Activated CD4-positive, alpha-beta T cell treated with anti-CD3 and anti-CD28 coated beads, Interleukin-10, Interleukin-2, amounts not matched to agents 100 ng/mL and 50 ng/mL, durations not matched to agents 16 hours and 8 hours (primary cell): ENCODE data around the gene NUCKS1.

ENCODE experiments used
- DNase-seq: peaks from one replicate; pipeline ENCODE4 v3.0.0-alpha.2; 2020

The NUCKS1 gene, protein sequence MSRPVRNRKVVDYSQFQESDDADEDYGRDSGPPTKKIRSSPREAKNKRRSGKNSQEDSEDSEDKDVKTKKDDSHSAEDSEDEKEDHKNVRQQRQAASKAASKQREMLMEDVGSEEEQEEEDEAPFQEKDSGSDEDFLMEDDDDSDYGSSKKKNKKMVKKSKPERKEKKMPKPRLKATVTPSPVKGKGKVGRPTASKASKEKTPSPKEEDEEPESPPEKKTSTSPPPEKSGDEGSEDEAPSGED

DNA sequence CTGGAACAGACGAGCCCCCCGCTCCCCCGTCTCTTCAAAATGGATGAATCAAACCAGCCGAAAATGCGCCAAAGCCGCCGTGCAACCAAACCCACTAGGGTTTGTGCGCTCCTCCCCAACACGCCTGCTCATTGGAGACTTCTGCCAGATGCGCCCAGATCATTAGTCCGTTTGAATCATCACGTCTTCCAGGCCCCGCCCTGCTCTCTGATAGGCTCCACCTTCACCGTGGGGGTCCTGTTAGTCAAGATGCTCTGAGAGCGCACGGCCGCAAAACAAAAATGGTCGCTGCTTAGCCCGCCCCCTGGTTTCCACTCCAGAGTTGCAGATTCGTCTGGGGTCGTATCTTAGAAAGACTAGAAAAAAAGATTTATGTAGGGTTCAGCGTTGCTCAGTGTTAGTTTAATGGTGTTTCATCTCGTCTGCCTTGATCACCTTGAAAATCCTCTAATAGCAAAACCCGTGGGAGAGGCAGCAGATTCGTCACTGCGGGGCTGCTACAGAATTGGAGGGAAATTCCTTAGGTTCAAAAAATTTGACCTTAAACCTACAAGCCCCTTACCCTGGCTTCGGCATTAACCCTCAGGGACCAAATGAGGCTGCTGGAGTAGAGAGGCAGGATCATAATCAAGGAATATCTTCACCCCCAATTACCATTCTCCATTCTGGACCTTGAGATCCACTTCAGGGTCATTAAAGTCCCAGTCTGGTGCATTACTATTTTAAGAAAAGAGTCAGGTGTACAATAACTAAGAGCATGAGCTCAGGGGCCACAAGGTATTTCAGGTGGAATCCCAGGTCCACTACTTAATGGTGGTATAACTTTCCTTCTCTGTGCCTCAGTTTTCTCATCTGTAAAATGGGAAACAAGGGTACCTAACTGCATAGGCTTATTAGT lies at the start of gene NUCKS1:
TSS of gene NUCKS1 (minus strand) at position 45 of the 898 bp plus-strand sequence. CDS start 209 bp downstream, outside the sequence.
- peak; percentile 99 for DNase-seq

GRCh38 chr1:205798577-205798976 lies 48.6 kb upstream of the NUCKS1 start:
- DNase-seq, result no peak

- no peak for DNase-seq
Observed at GRCh38 chr1:205797168-205797567, 47.2 kb upstream of the NUCKS1 start.

DNA sequence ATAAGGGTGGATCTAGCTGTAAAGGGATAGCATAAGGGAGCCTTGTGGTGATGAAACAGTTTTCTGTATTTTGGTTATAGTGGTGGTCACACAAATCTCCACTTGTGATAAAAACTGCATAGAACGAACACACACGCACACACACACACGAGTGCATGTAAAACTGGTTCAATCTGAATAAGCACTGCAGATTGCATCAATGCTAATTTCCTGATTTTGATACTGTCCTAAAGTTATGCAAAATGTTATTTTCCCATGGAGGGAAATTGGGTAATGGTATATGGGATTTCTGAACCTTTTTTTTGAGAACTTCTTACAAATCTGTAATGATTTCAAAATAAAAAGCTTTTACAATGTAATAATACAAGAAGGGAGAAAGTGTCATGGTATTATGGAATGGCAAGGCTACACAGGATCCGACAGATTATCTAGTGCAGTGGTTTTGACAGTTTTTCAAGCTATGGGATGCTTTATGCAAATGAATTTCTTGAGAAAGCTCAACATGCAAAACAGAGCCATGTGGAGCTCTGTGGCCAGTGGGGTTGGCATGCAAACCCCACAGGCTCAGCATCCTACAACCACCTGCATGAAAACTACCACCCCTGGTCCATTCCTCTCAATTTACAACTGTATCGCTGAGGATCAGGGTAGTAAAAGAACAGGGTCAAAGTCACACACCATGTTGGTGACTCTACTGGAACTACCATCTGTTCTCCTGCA lies 44.2 kb upstream of the NUCKS1 start:
- no peak for DNase-seq

DNA sequence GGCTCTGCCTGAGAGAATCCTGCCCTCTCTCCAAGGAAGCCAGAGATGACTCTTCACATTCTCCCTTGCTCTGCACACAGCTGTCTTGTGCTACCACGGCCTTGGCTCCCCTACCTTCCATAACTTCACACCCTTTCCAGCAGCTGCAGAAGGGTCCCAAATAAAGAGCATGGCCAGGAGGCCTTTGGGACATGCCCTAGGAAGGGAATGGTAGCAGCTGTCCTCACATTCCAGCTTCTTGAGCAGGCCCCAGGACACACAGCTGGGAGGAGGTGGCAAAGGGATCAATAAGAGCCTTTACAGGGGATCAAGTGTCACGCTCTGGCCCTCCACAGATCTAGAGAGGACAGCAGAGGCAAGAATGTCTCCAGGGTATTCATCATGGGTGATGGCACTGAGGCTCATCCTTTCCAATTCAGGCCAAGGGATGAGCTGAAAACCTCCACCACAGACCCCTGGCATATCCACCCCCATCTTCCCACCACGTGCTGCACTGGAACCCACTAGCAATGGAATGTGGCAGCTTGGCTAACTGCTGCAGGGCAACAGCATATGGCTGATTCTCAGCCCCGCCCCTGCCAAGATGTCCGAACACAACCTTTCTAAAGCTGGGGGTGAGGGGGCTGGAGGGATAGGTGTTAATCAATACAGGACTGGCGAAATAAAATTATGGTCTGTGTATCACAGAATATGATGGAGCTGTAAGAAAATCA lies 43.1 kb upstream of the NUCKS1 start:
- no peak for DNase-seq

- DNase-seq, result no peak
Observed at GRCh38 chr1:205792481-205792881, 42.5 kb upstream of the NUCKS1 start.

DNA sequence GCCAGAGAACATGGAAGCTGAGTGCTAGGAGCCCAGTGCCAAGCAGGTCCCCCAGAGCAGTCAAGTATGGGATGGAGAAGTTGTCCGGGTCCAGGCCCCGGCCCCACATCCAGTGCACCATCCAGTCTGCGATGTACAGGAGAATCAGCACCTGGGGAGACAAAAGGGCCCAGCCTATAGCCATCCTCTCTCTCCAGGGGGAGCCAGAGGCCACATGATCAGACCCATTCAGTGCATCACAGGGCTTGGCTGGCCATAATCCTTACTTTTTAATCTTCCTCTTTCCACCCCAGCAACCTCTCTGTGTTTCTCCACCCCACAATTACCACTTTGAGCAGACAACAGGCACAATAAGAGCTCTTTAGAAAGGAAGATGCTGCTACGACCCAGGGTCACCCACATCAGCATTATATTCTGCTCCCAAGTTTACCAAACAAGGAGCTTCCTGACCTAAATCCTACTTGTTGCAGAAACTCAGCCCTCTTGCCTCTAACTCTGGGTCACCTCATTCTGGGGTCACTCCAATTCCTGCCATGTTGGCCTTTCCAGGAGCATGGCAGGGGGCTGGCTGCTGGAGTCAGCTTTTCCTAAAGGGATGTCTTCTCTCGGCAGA lies 41.7 kb upstream of the NUCKS1 start:
- DNase-seq, result peak; percentile 66

- no peak for DNase-seq
Observed at GRCh38 chr1:205787287-205787916, 37.4 kb upstream of the NUCKS1 start.

- DNase-seq, result no peak
Observed at GRCh38 chr1:205786601-205787000, 36.6 kb upstream of the NUCKS1 start.

DNA sequence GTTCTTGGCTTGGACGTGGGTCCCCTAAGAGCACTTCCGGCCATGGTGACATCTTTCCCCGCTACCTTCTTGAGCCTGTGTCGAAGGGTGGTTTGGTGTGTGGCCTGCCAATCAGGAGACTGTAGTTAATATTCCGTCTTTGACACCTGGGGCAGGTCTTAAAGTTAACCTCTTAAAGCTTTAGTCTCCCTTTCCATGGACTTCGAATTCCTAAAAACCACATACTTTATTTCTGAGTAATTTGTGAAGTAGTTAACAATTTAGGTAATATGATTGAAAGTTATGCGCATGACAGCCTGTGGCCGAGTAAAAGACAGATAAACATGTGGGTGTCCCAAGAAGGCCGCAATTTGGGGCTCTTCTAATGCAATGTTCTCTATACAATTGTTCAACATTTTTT lies 35.5 kb upstream of the NUCKS1 start:
- no peak for DNase-seq

DNA sequence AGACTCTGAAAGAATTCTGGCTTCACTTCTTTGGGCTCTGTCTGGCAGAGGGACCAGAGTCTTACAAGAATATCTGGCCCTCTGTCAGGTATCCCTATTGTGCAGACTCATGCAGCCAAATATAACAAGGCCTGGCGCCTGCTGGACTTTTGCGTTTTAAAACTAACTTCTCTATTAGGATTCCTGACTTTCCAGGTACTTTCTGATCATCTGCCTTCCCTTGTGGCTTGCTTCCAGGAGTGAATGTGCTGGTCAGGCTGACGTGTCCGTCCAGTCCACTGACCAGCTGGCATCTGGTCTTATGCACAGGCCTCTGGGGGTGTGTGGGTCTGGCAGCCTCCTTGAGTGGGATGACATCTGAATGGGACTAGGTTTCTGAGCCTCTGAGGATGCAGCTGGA lies 33.9 kb upstream of the NUCKS1 start:
- DNase-seq, result no peak

DNA sequence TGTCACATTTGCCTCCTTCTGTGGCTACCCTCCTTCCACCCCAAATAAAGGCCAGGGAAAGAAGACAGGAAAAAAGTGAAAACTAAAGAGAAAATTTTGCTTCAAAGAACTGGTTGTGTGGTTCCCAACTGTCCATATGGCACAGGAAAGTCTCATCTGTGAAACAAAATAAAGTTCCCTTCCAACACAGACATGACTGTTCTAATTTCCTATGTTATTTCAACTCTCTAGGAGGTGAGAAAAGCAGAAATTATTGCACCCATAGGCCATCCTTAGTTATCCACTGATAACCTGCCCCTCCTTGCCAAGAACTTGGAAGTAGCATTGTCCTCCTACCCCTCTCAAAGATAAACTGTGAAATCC lies 33.4 kb upstream of the NUCKS1 start:
- DNase-seq, result no peak

DNA sequence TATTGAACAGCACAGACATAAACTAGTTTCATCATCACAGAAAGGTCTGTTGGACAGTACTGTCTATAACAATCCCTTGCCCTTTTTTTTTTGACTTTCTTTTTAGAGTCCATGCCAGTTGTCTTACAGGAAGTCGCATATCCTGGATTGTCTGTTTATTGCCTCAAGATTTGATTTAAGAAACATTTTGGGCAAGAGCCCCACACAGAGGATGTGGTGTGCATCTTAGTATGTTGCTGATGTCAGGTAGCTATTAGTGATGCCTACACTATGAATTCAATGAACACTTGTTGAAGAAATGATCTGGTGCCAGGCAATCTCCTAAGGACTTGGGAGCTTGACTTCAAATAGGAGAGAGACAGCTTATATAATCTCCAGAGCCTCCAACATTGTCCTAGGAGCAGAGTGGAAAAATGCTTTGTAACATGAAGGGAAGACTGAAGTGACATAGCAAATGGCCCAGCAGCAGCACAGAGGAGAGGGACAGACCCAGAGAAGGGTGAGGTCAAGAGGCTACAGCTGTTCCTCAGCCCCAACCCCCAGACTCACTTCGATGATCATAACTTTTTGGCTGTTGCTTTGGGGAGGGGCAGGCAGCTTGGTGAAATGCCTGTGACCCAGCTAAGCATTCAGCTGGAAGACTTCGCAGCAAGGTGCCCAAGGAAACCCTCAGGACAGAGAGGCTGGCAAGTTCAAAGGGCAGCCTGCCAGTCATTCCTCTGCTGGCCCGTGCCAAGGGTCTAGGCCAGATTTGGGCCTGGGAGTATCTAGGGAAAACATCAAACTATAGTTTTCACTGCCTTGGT lies 32.8 kb upstream of the NUCKS1 start:
- DNase-seq, result peak; percentile 23

GRCh38 chr1:205780335-205780734 lies 30.4 kb upstream of the NUCKS1 start:
- no peak for DNase-seq

DNA sequence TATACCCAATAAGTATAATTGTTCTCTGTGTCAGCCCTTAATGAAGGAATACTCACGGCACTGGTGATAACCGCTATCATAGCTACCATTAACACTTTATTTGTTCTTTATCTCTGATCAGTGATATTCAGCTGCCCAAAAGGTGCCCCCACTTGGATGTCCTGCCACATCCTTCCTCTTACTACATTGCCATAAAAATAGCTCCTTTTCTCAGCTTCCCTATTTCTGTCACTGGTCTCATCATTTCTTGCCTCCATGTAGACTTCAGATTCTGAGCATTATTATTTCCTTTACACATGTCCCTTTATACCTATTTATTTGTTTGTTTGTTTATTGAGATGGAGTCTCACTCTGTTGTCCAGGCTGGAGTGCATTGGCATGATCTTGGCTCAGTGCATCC lies 28.0 kb upstream of the NUCKS1 start:
- DNase-seq, result no peak

- DNase-seq, result no peak
Observed at GRCh38 chr1:205775717-205776056, 25.7 kb upstream of the NUCKS1 start.

- peak; percentile 93 for DNase-seq
Observed at GRCh38 chr1:205775015-205775716, 25.2 kb upstream of the NUCKS1 start, which contains the start of gene RAB29. Gene RAB29, minus strand, starts transcription at chr1:205775482. Its CDS starts 526 bp downstream, at chr1:205774956.

- peak; percentile 69 for DNase-seq
Observed at GRCh38 chr1:205774198-205775014, 24.4 kb upstream of the NUCKS1 start.

DNA sequence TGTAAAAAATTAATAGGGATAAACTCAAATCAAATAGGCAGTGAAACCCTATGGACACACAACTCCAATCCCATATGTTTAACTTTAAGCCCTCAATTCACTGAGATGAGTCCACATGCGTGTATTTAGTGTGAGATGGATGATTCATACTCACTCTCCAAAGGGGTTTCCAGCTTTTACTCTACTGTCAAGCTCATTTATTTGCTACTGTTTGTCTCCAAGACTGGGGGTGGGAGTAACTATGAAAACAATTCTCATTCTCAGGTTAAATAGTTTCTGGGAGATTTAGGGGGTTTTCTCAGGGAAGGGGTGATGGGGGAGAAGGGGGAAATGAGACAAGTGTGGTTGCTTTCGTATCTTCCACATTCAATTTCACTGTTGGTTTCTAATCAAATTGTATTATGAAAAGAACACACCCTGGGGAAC lies 22.6 kb upstream of the NUCKS1 start:
- peak; percentile 79 for DNase-seq

GRCh38 chr1:205770618-205771017 lies 20.6 kb upstream of the NUCKS1 start:
- DNase-seq, result no peak
